Measurements from ENCODE around the gene GPBP1L1.
"Not testable (repeated sequence)": the region's sequence is repeated elsewhere in the genome, so short reads cannot be mapped to it uniquely, and the experiment has no call there.

- not testable (repeated sequence) for TF ChIP-seq EZH2 (IDR thresholded peaks at IDR 0.05); POLR2AphosphoS5 (IDR thresholded peaks at IDR 0.05; ENCODE audit: borderline replicate concordance, low read depth, low read length)
Measured at GRCh38 chr1:45726007-45726406, 39.7 kb upstream of the GPBP1L1 start.
